NT2/D1 (cell line): ENCODE data around the gene P2RX7.

Experiments
- DNase-seq: peaks from one replicate; pipeline ENCODE4 v3.0.0-alpha.2; 2011; ENCODE audit warnings: low read depth, low spot score
- H3K27me3 ChIP-seq: 2 replicates; pipeline ENCODE4 v1.6.0; 2011; ENCODE audit warnings: mild to moderate bottlenecking; ENCODE audit not compliant: insufficient read length, insufficient read depth
- H3K36me3 ChIP-seq: 2 replicates; pipeline ENCODE4 v1.6.1; 2011; ENCODE audit warnings: mild to moderate bottlenecking, low read length, mixed read lengths; ENCODE audit not compliant: insufficient read depth, insufficient read length
- H3K4me1 ChIP-seq: 2 replicates; pipeline ENCODE4 v1.5.1; 2011; ENCODE audit not compliant: insufficient read depth, insufficient read length
- H3K4me3 ChIP-seq: 2 replicates; pipeline ENCODE4 v1.5.1; 2011; ENCODE audit warnings: low read depth; ENCODE audit not compliant: insufficient read length
- H3K9ac ChIP-seq: 2 replicates; pipeline ENCODE4 v1.6.0; 2011; ENCODE audit warnings: low read depth; ENCODE audit not compliant: insufficient read length
- H3K9me3 ChIP-seq: 2 replicates; pipeline ENCODE4 v1.5.1; 2011; ENCODE audit warnings: mild to moderate bottlenecking, low read length; ENCODE audit not compliant: insufficient read depth
- SUZ12 ChIP-seq: IDR thresholded peaks from 2 replicates; pipeline ENCODE4 v1.6.1; 2011; ENCODE audit not compliant: insufficient read length, insufficient read depth; ENCODE audit errors: extremely low read depth
- YY1 ChIP-seq: IDR thresholded peaks from 2 replicates; pipeline ENCODE4 v1.6.1; 2011; ENCODE audit not compliant: insufficient read length, insufficient read depth
- ZNF274 ChIP-seq: IDR thresholded peaks from 2 replicates; pipeline ENCODE4 v1.6.1; 2011; ENCODE audit warnings: mild to moderate bottlenecking, low read depth, low read length

P2RX7 gene

DNA sequence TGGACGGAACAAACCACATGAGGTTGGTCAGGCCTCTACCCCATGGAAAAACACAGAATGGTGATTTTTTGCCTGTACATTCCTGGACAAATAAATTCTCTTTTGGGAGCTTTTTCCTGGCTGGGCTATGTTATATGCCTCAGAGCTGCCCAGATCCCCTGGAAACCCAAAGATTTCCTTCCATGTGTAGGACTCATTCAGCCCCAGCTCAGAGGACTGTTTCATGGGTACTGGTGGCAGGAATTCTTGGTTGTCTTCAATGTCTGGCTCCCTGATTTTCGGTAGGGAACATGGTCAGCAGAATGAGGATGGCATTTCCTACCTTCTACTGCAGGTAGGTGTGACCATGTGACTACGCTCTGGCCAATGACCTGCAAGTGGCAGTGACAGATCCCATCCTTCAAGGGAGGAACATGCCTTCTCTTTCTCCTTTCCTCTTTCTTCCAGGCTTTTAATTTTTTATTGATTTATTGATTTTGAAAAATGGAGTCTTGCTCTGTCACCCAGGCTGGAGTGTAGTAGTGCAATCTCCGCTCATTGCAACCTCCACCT is 15.4 kb upstream of the P2RX7 start:
- Histone ChIP-seq H3K9me3 (no peaks in the 10 kb centered on the region), H3K27me3 (peaks cover 3% of the 10 kb centered on the region), H3K4me3 (no peak overlapping the region), H3K4me1 (no peaks in the 10 kb centered on the region), H3K36me3 (no peaks in the 10 kb centered on the region), H3K9ac (no peak overlapping the region)
- TF ChIP-seq YY1 (no peak), SUZ12 (no peak), ZNF274 (no peak)
- no peak for DNase-seq

GRCh38 chr12:121120323-121120722 is 12.4 kb upstream of the P2RX7 start:
- no peaks in the 10 kb centered on the region for H3K36me3 ChIP-seq
- H3K9ac ChIP-seq = no peak overlapping the region
- peaks cover 3% of the 10 kb centered on the region for H3K27me3 ChIP-seq
- TF ChIP-seq ZNF274 = no peak
- H3K9me3 ChIP-seq = no peaks in the 10 kb centered on the region
- no peaks in the 10 kb centered on the region for H3K4me1 ChIP-seq
- no peak for DNase-seq
- no peak overlapping the region for H3K4me3 ChIP-seq

- Histone ChIP-seq H3K9me3 (no peaks in the 10 kb centered on the region), H3K4me1 (no peaks in the 10 kb centered on the region), H3K4me3 (no peak overlapping the region), H3K27me3 (peaks cover 3% of the 10 kb centered on the region), H3K9ac (no peak overlapping the region), H3K36me3 (no peaks in the 10 kb centered on the region)
- TF ChIP-seq ZNF274 = no peak
- TF ChIP-seq YY1 = no peak
- no peak for TF ChIP-seq SUZ12
- DNase-seq = no peak
Observed at GRCh38 chr12:121120989-121121755, 11.5 kb upstream of the P2RX7 start.

- H3K9ac ChIP-seq = no peak overlapping the region
Observed at GRCh38 chr12:121121805-121122204, 10.9 kb upstream of the P2RX7 start.

DNA sequence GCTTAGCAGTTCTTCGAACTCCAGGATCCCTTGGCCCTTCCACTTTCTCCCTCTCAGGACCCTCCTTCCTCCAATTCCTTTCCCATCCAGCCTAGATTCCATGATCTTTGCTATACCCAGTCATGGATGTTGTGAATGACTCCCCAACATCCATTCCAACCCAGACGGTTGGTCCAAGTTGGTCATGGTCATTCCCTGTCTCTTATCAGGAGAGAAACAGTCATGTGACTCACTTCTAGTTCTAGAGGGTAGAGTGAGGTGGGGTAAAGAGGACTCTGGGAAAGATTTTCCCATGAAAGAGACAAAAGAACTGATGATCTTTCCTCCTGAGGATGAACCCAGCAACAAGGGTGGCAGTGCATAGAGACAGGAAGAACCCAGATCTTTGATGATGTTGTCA is 9.2 kb upstream of the P2RX7 start:
- no peak overlapping the region for H3K4me3 ChIP-seq
- peaks cover 3% of the 10 kb centered on the region for H3K27me3 ChIP-seq
- DNase-seq = no peak
- no peak for TF ChIP-seq ZNF274
- H3K4me1 ChIP-seq = no peaks in the 10 kb centered on the region
- no peaks in the 10 kb centered on the region for H3K36me3 ChIP-seq
- no peak overlapping the region for H3K9ac ChIP-seq
- H3K9me3 ChIP-seq = no peaks in the 10 kb centered on the region

More at GRCh38 chr12:121121805-121122204, 10.9 kb upstream of the P2RX7 start:
- TF ChIP-seq SUZ12 (no peak), YY1 (no peak), ZNF274 (no peak)
- H3K36me3 ChIP-seq = no peaks in the 10 kb centered on the region
- H3K4me3 ChIP-seq = no peak overlapping the region
- H3K4me1 ChIP-seq = no peaks in the 10 kb centered on the region
- H3K9me3 ChIP-seq = no peaks in the 10 kb centered on the region
- DNase-seq = no peak
- H3K27me3 ChIP-seq = peaks cover 3% of the 10 kb centered on the region

GRCh38 chr12:121124402-121125109 is 8.1 kb upstream of the P2RX7 start:
- TF ChIP-seq SUZ12 = no peak
- Histone ChIP-seq H3K27me3 (peaks cover 3% of the 10 kb centered on the region), H3K9ac (no peak overlapping the region), H3K4me3 (no peak overlapping the region), H3K36me3 (no peaks in the 10 kb centered on the region), H3K9me3 (no peaks in the 10 kb centered on the region), H3K4me1 (no peaks in the 10 kb centered on the region)
- peak; percentile 46 for DNase-seq

- TF ChIP-seq ZNF274 (no peak), SUZ12 (no peak), YY1 (no peak)
- no peak overlapping the region for H3K9ac ChIP-seq
- no peaks in the 10 kb centered on the region for H3K9me3 ChIP-seq
- no peak overlapping the region for H3K4me3 ChIP-seq
- no peak for DNase-seq
- H3K4me1 ChIP-seq = no peaks in the 10 kb centered on the region
- H3K36me3 ChIP-seq = no peaks in the 10 kb centered on the region
- no peaks in the 10 kb centered on the region for H3K27me3 ChIP-seq
Observed at GRCh38 chr12:121127501-121127900, 5.2 kb upstream of the P2RX7 start.
